Thymus (tissue), 11 donors: ENCODE measurements around the gene RANBP1. TPM values are rescaled to one million over a fixed set of nuclear protein-coding genes. Genes with fewer than 3 reads are reported as not detected.
A peak's percentile ranks its signal among the peaks of the same experiment; 100 is the strongest.

Experiments
- DNase-seq, 9 donors: peaks; one replicate each; pipeline ENCODE4 v3.0.0-alpha.2; 2013; ENCODE audit warnings: low spot score in 9 of 9, low read depth in 6 of 9, missing footprints in 1 of 9
- H3K27ac ChIP-seq, 2 donors: one replicate each; pipeline ENCODE4 v1.5.1; 2013; ENCODE audit warnings: control low read depth in 1 of 2, low read depth in 1 of 2, low read length in 1 of 2, mild to moderate bottlenecking in 1 of 2, moderate library complexity in 1 of 2
- H3K27me3 ChIP-seq, 2 donors: one replicate each; pipeline ENCODE4 v1.5.1; 2013; ENCODE audit warnings: low read length in 1 of 2; ENCODE audit not compliant: control insufficient read depth in 2 of 2, insufficient read depth in 1 of 2
- H3K36me3 ChIP-seq, 2 donors: one replicate each; pipeline ENCODE4 v1.5.1; 2013; ENCODE audit warnings: low read length in 1 of 2, mild to moderate bottlenecking in 1 of 2, moderate library complexity in 1 of 2; ENCODE audit not compliant: control insufficient read depth in 2 of 2, insufficient read depth in 2 of 2
- H3K4me1 ChIP-seq, 2 donors: one replicate each; pipeline ENCODE4 v1.5.1; 2013; ENCODE audit warnings: low read length in 2 of 2; ENCODE audit not compliant: control insufficient read depth in 2 of 2, insufficient read depth in 2 of 2
- H3K4me3 ChIP-seq, 2 donors: one replicate each; pipeline ENCODE4 v1.5.1; 2013; ENCODE audit warnings: low read length in 2 of 2, control low read depth in 1 of 2, mild to moderate bottlenecking in 1 of 2
- H3K9me3 ChIP-seq, 2 donors: one replicate each; pipeline ENCODE4 v1.5.1; 2013; ENCODE audit warnings: low read length in 1 of 2, mild to moderate bottlenecking in 1 of 2; ENCODE audit not compliant: control insufficient read depth in 2 of 2, insufficient read depth in 1 of 2
- WGBS: extraction: QIAGEN DNeasy Blood & Tissue Kit; methylation state at CpG from one replicate; pipeline ENCODE4 v1.1.7; 2013; 5-methylcytosine and 5-hydroxymethylcytosine counted together
- polyA plus RNA-seq: library from polyadenylated mRNA; stranded (reverse); fragments of 200-250 nt; gene quantifications from one replicate; pipeline ENCODE4 v1.2.3, GENCODE V29; 2013
- total RNA-seq: library from RNA; stranded (reverse); fragments of 120-200 nt; gene quantifications from one replicate; pipeline ENCODE4 v1.2.4, GENCODE V29; 2013
- donor health status: healthy.

Gene RANBP1
- total and polyA plus RNA-seq, 2 donors, result 78.9 to 318 TPM

DNA sequence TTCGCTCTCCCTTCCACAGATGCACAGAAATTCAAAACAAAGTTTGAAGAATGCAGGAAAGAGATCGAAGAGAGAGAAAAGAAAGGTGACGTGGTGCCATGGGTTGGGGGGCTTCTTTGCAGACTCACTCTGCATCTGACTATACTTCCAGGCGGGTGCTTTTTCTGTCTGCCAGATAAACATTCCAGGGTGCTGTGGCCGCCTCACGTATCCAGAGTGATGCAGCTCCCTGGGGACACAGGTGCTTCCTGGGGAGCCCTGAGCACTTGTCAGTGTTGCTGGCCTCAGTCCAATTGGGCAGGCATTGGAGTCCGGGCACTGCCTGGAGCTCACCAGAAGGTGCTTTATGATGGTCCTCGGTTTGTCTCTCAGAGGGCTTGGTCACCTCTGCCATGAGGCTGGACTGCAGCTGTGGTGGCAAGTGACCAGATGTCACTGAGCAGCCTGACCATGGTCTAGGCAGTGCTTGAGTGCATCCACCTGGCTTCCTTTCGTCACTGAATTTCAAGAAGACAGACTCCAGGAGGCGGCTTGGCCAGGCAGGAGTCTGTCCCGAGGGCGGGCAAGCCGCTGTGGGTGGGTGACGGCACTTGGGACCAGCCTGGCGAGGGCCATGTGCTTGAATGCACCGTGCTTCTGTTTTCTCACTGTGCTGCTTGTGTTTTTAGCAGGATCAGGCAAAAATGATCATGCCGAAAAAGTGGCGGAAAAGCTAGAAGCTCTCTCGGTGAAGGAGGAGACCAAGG, 10.6 kb downstream of the RANBP1 start:
- no peak for DNase-seq
- H3K4me1 ChIP-seq, result peaks cover 10 to 29% of the 10 kb centered on the region in 2 donors
- peaks cover 55 to 61% of the 10 kb centered on the region in 2 donors for H3K36me3 ChIP-seq
- no peak overlapping the region for H3K27ac ChIP-seq
- WGBS, result 92% methylated on average over 19 of the region's 19 CpGs
- H3K4me3 ChIP-seq, result no peak overlapping the region
- H3K9me3 ChIP-seq, result no peaks in the 10 kb centered on the region
- no peaks in the 10 kb centered on the region for H3K27me3 ChIP-seq

DNA sequence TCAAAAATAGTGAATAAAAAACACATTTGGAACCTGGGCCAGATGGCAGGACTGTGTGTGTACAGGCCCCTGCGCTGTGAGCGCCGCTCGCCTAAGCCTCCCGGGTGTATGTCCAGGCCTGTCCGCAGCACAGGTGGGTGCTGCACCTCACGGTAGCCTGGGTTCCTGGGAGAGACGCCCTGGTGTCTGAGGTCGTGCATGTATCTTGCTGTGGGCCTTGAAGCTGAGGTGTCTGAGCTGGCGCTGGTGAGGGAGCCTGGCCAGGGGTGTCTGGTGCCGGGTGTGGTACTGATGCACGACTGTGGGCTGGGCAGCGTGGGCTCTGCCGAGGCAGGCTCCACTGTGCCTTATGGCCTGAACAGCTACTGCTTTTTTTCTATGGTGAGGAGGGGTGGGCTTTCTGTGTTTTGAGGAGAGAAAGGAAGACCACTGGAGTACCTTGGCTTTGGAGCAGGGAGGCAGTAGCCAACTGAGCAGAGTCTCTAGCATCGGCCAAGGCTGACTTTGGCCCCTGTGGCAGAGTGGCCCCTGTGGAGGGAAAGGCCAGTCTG, 11.5 kb downstream of the RANBP1 start:
- H3K9me3 ChIP-seq, result no peaks in the 10 kb centered on the region
- no peak overlapping the region for H3K4me3 ChIP-seq
- H3K4me1 ChIP-seq, result peaks cover 13 to 33% of the 10 kb centered on the region in 2 donors
- H3K27me3 ChIP-seq, result no peaks in the 10 kb centered on the region
- H3K36me3 ChIP-seq, result peaks cover 46 to 52% of the 10 kb centered on the region in 2 donors
- no peak overlapping the region for H3K27ac ChIP-seq
- no peak for DNase-seq
- 95% methylated on average over 15 of the region's 15 CpGs for WGBS

DNA sequence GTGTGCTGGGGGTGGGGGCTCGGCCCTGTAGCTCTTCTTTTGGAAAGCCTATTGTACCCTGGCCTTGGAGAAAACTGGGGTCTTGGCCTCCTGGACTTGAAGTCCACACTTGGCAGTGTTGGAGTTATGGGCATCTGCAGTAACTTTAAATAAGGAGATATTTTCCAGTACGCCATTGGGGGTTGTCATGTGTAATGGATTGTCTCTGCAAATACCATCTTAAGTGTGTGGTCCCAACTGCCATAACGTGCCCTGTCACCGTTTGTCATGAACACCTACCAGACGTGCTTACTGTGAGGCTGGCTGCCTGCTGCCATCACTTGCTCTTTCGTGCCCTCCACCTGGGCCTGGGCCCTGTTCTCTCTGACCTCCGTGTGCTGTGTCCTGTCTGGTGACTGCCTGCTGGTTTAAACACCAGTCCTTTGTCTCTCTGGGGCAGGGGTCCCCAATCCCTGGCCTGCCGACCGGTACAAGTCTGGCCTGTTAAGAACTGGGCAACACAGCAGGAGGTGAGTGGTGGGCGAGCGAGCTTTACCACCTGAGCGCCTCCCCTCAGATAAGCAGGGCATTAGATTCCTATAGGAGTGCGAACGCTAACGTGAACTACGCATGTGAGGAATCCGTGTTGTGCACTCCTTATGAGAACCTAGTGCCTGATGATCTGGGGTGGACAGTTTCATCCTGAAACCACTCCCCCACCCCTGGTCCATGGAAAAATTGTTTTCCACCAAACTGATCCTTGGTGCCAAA, 12.1 kb downstream of the RANBP1 start:
- Histone ChIP-seq H3K4me3 (no peak overlapping the region), H3K27ac (peak overlapping the region in 1 of 2 donors; percentile 88), H3K4me1 (peaks cover 18 to 39% of the 10 kb centered on the region in 2 donors), H3K9me3 (no peaks in the 10 kb centered on the region), H3K36me3 (peaks cover 40 to 51% of the 10 kb centered on the region in 2 donors), H3K27me3 (no peaks in the 10 kb centered on the region)
- 97% methylated on average over 17 of the region's 17 CpGs for WGBS
- DNase-seq, result no peak

DNA sequence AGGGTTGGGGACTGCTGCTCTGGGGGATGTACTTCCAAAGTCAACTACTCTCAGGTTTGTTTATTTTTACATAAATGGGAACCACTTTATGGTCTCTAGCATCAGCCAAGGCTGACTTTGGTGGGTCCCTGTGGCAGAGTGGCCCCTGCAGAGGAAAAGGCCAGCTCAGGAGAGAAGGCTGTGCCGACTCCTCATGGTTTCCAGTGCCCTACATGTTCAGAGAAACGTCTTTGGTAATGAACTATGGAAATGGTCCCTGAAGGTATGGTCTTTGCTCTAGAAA, 12.7 kb downstream of the RANBP1 start:
- Histone ChIP-seq H3K36me3 (peaks cover 36 to 48% of the 10 kb centered on the region in 2 donors), H3K9me3 (no peaks in the 10 kb centered on the region), H3K27me3 (no peaks in the 10 kb centered on the region), H3K4me3 (no peak overlapping the region), H3K27ac (peak overlapping the region in 1 of 2 donors; percentile 88), H3K4me1 (peaks cover 20 to 39% of the 10 kb centered on the region in 2 donors)
- WGBS, result 85% methylated on average over 2 of the region's 2 CpGs
- DNase-seq, result no peak

DNA sequence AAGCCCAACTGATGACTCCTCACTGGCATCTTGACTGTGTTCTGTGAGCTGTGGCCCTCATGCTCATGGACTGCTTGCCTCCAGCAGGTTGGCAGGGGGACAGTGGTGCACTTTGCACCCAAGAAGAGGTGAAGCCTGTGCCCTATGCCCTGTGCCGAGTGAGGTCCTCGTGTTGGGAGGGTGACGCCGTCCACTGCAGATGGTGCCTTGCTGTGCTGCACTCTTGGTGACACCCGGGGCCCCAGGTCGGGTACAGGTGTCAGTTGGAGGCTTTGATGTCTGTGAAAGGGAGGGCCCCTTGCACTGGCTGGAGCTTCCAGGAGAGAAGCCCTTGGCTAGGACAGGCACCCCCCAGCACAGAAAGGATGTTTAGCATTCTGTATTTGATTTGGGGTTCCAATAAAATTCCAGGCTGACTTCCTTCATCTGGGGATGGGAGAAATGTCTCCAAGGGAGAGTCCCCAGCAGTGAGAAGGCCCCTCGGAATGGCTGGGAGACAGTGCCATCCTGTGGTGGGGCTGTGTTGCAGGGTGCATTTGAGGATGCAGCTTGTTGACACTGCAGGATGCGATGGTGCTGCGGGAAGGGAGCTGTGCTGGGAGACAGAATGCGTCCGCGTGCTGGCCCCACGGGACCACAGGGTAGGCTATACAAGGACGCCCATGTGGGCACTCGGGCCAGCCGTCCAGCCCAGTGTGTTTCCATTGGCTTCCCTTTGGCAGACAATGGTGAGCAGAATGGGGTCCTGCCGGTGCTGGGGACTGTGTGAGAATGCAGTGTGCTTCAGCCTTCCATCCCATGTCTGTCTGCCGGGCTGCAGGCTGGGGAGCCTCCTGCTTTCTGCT, 13.2 kb downstream of the RANBP1 start:
- WGBS, result 56% methylated on average over 18 of the region's 18 CpGs
- H3K4me1 ChIP-seq, result peaks cover 20 to 39% of the 10 kb centered on the region in 2 donors
- no peak overlapping the region for H3K4me3 ChIP-seq
- no peaks in the 10 kb centered on the region for H3K9me3 ChIP-seq
- DNase-seq, result peak in 6 of 9 donors; percentile 66 to 86 (median 68)
- no peaks in the 10 kb centered on the region for H3K27me3 ChIP-seq
- peaks cover 30 to 42% of the 10 kb centered on the region in 2 donors for H3K36me3 ChIP-seq
- H3K27ac ChIP-seq, result peak overlapping the region in 1 of 2 donors; percentile 88

DNA sequence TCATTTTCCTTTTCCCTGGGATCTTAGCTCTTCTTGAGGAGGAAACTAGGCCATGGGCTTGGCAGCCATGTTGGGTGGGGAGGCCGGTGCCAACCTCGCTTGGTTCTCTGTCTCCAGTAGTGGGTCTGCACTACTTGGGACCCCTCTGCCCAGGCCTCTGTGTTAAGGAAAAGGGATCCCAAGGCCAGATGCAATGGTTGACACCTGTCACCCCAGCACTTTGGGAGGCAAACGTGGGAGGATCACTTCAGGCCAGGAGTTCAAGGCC, 13.8 kb downstream of the RANBP1 start:
- Histone ChIP-seq H3K4me3 (no peak overlapping the region), H3K27me3 (no peaks in the 10 kb centered on the region), H3K27ac (peak overlapping the region in 1 of 2 donors; percentile 88), H3K36me3 (peaks cover 25 to 38% of the 10 kb centered on the region in 2 donors), H3K9me3 (no peaks in the 10 kb centered on the region), H3K4me1 (peaks cover 20 to 39% of the 10 kb centered on the region in 2 donors)
- WGBS, result 92% methylated on average over 3 of the region's 3 CpGs
- no peak for DNase-seq

DNA sequence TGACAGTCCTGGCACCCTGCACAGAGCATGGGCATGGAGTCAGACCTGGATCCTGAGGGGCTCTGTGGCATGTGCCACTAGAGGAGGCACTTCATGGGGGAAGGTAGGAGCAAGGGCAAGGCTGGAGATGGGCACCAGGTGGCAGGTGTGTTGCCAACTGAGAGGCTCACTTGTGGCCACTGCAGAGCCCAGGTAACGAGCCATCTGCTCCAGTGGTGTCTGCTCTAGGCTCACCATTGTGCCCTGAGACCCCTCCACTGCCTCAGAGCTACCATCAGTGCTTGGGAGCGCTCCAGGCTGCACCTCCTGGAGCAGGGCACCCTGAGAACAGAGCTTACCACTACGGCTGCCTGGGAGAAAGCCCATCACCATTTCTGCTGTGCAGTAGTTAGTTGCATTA, 14.4 kb downstream of the RANBP1 start:
- Histone ChIP-seq H3K36me3 (peaks cover 18 to 31% of the 10 kb centered on the region in 2 donors), H3K9me3 (no peaks in the 10 kb centered on the region), H3K4me3 (no peak overlapping the region), H3K27ac (peak overlapping the region; percentile 76 to 88), H3K27me3 (no peaks in the 10 kb centered on the region), H3K4me1 (peaks cover 20 to 39% of the 10 kb centered on the region in 2 donors)
- peak in 1 of 9 donors; percentile 51 for DNase-seq
- WGBS, result 74% methylated on average over 3 of the region's 3 CpGs

DNA sequence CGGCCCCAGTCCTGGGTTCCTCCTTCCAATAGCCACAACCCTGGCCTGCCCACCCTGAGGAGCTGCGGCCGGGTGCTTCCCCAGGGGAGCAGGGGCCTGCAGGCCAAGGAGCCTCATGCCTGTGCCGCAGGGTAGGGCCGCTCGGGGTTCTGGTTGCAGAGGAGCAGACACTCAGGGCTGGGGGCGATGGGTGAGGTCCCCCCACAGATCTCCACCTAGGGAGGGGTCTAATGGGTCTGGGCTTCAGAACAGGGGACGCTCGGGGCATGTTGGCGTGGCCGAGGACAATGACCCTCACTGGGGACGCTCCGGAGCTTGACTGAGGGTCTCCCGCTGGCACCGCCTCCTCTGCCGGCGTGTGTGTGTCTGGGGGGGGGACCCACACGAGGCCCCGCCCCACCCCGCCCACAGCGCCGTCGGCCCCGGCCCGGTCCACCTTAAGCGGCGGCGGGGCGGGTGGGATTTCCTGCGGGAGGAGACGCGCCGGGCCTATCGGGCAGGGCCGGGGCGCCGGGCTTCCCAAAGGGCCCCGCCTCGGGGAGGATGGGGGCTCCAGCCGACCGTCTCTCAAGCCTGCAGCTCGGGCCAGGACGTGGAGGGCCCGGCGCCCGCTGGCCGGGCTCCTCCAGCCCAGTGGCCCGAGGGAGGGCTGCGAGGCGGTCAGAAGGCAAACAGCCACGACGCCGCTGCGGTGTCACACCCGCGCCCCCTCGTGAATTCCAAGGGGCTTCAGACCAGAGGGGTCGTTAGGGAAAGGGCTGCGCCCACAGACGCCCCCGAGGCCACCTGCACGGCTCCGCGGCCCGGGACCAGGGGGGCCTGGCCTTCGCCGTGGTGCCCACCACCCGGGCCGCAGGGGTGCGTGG, 15.1 kb downstream of the RANBP1 start:
- WGBS, result 8% methylated on average over 70 of the region's 70 CpGs
- peak overlapping the region; percentile 81 to 88 for H3K27ac ChIP-seq
- no peaks in the 10 kb centered on the region for H3K27me3 ChIP-seq
- peak in 6 of 9 donors; percentile 61 to 89 (median 76) for DNase-seq
- H3K9me3 ChIP-seq, result no peaks in the 10 kb centered on the region
- peaks cover 12 to 27% of the 10 kb centered on the region in 2 donors for H3K36me3 ChIP-seq
- peaks cover 20 to 41% of the 10 kb centered on the region in 2 donors for H3K4me1 ChIP-seq
- peak overlapping the region; percentile 63 to 75 for H3K4me3 ChIP-seq
